Lower leg skin (tissue), 3 donors: ENCODE measurements around the gene GALNT4.

Source experiments
- POLR2A ChIP-seq, 2 donors: fragments of 450-650 bp; IDR thresholded peaks; one replicate each; pipeline ENCODE4 v1.6.1; 2016 to 2017; ENCODE audit warnings: antibody characterized with exemption in 2 of 2, mild to moderate bottlenecking in 1 of 2, moderate library complexity in 1 of 2
- TF ChIP-seq, protein P1 (sequence below), 3 donors: fragments of 450-650 bp; IDR thresholded peaks; one replicate each; pipeline ENCODE4 v1.5.1; 2016; ENCODE audit warnings: antibody characterized with exemption in 3 of 3, mild to moderate bottlenecking in 3 of 3, moderate library complexity in 2 of 3

GRCh38 chr12:89525824-89526770 is 1.5 kb upstream of the GALNT4 start, which contains the start of gene POC1B:
- TF ChIP-seq, protein P1, sequence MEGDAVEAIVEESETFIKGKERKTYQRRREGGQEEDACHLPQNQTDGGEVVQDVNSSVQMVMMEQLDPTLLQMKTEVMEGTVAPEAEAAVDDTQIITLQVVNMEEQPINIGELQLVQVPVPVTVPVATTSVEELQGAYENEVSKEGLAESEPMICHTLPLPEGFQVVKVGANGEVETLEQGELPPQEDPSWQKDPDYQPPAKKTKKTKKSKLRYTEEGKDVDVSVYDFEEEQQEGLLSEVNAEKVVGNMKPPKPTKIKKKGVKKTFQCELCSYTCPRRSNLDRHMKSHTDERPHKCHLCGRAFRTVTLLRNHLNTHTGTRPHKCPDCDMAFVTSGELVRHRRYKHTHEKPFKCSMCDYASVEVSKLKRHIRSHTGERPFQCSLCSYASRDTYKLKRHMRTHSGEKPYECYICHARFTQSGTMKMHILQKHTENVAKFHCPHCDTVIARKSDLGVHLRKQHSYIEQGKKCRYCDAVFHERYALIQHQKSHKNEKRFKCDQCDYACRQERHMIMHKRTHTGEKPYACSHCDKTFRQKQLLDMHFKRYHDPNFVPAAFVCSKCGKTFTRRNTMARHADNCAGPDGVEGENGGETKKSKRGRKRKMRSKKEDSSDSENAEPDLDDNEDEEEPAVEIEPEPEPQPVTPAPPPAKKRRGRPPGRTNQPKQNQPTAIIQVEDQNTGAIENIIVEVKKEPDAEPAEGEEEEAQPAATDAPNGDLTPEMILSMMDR (IDR thresholded peaks at IDR 0.05) = no peak
- no peak for TF ChIP-seq POLR2A (IDR thresholded peaks at IDR 0.05)
